Measurements from ENCODE around the gene DHRS2. TPM values are rescaled to one million over a fixed set of nuclear protein-coding genes. Genes with fewer than 3 reads are reported as not detected.

The DHRS2 gene
- total RNA-seq, 1 donor from 2014 or later: 0.20 TPM

DNA sequence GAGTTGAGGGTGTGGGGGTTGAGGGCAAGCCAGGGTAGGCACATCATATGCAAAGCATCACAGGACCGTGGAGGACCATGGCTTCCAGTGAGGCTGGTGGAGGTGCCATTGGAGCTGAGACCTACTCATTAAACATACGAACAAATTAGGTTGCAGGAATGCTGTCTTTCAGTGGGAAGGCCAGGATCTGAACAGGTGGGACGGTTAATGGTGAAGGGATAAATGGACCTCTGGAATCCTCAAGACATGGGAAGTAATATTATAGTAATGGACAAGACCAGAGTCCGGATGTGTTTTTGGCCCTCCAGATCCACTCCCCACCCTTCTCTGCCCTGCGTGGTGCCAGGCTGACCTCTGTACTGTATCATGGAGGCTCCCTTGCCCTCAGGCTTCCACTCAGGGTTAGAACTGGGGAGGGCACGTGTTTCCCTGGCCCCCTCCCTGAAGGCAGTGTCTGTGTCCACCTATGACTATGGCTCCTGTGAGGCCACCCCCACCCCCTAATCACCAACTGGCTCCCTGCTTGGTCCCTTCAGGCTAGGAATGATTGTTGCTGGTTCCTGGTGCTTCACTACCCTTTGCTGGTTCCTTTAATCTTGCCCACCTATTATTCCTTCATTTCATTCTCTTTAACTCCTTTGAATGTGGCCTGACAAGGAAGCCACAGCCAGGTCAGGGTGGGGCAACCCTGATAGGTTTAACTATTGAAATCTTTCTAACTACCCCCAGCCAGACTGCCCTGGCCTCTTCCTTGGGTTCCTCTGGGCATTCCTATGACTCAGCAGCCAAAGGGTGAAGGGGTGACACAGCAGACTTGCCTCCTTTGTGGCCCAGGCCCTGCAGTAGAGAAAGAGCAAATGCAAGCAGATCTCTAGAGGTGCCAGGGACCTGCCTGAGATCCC, 10.7 kb downstream of the DHRS2 start:
- no peak for DNase-seq (ENCODE audit: low read depth in 2 of 2)

DNA sequence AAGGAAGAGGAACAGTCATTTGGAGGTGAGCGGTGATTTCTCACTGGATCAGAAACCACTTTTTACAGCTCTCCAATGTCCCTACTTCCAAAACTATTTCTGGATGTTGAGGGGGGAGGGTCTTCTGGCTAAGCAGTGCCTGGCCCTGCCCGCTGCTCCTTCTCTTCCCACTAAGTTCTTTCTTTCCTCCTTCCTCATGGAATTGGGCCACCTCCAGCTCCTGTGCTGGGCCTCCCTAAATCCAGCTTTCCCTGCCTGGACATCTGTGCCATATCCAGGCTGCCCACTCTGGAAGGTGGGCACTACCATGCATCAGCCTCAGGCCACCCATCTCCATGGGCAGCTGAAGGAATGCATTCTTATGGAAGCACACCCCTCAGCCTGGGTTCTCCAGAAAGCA, 11.5 kb downstream of the DHRS2 start:
- no peak for DNase-seq (ENCODE audit: low read depth in 2 of 2)

DNA sequence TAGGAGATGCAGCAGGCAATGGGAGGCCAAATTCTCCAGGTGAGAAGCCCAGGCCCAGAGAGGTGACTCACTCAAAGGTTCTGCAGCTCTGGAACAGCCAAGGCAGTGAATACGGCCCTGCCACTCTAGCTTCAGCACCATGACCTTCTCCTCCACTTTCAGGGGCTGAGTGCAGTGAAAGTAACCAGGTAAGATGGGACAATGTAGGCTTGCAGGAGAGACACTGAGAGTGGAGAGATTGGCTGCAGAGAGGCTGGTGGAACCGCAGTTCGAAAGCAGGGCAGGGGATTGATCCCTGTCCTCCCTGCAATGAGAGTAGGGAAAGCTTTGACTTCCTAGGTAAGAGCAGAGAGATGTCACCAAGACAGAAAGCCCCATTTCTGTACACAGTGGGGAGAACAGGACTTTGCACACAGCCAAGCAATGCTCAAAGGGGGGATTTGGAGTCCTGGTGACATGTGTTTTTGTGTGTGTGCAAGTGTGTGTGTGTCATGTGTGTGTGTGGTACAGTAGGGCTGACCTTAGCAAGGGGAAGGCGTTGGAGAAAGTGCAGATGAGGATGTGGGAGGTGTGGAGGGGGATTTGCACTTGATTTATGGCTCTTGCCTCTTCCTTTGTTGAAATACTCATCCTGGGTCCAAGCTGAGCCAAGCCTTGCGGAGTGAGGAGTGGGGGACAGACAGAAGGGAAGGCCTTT, 12.7 kb downstream of the DHRS2 start:
- no peak for DNase-seq (ENCODE audit: low read depth in 2 of 2)

DNA sequence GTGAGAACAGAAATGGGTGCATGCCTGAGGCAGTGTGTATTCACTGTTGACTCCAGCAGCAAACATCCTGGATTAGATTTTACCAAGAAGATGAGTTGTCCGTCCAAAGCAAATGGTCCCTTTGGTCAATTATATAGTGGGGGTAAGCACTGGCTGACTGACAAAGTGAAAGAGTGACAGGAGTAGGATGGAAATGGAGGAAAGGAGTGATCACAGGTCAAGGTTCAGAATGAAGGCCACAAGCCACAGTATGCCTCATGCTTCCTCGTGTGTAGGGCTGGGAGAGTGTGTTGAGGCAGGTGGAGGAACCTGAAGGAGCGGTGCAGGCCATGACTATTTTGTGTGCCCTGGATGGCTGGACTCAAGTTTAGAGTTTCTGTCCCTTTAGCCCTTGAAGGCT, 14.3 kb downstream of the DHRS2 start:
- no peak for DNase-seq (ENCODE audit: low read depth in 2 of 2)

DNA sequence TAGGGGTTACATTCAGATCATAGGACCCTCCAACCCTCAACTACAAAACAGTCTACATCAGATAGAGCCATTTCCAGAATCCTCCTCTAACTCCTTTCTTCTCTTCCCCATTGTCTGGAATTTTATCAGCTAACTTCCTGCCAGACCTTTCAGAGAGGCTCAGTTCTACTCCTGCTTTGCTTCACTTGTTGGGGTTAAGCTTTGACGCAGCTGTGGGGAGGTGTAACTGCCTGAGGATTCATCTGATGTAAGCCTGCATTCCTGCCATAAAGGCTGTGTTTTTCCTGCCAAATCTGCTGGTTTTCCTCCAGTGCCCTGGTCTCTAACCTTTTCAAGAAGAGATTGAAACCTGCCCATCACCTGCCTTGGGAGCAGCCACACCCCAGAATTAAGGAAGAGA, 16.9 kb downstream of the DHRS2 start:
- DNase-seq (ENCODE audit: low read depth in 2 of 2): no peak

DNA sequence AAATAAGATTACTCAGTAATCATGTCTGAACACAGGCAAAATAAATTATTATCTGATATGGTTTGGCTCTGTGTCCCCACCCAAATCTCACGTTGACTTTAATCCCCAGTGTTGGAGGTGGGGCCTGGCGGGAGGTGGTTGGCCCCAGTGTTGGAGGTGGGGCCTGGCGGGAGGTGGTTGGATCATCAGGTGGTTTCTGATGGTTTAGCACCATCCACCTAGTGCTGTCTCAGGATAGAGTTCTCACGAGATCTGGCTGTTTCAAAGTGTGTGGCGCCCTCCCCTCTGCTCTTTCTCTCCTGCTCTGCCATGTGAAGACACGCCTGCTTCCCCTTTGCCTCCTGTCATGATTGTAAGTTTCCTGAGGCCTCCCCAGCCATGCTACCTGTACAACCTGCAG, 18.1 kb downstream of the DHRS2 start:
- DNase-seq (ENCODE audit: low read depth in 2 of 2): no peak

DNA sequence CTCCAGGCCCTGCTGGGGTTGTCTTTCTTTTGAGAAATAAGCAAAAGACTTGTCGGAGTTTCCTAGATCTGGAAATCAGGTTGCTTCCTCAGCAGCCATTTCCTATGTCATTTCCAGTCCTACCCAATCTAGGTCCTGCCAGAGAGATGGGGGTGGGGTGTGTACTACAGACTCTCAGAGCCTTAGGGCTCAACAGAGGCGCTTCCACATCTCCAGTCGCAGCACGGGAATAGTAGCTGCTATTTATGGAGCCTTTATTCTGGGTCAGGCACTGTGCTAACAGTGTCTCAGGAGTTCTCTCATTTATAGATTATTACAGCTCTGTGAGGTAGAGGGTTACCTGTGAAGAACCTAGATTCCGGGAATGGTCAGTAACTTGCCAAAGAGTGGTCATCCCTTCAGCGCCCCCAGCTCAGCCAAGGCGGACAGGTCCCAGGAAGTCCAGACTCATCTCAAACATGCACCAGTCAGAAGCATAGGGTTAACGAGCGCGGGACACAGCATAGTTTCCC, 21.9 kb downstream of the DHRS2 start:
- DNase-seq (ENCODE audit: low read depth in 2 of 2): no peak

DNA sequence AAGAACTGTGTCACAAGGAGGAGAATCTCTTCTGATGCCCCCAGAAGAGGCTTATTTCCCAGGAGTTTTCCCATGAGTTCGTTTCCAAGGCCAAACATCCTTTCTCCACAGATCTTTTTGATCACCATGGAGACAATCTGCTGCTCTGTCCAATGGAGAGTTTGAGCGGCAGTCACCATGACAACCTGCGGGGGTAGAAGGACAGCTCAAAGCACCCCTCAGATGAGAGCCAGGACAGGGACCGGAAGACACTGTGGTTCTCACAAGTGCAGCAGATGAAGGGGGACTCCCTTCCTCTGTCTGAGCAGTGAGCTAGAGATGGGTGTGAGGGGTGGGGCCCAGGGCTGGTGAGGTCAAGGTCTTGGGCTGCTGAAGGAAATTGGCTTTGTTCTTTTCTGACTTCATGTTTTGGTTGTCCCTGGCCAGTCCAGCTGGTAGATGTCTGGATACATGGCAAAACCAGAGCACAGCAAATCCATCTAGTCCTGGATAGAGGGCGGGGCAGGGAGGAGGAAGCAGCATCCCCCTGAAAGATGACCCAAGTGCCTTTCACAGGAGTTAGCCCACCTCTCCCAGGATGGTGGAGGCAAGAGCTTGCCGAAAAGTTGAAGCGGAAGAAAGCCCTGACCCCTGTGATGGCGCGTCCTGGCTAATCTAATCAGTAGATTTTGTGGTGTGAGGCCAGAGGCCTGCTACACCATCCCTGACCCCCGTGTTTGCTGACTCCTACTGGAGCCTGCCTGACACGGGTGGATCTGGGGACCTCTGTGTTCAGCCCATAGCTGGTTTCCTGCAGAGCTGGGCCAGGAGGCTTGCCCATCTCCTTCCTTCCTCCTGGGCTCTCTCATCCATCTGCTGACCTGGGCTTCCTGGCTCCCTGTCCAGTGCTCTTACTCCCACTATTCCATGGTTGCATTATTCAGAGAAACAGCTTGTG, 24.4 kb downstream of the DHRS2 start:
- no peak for DNase-seq (ENCODE audit: low read depth in 2 of 2)

DNA sequence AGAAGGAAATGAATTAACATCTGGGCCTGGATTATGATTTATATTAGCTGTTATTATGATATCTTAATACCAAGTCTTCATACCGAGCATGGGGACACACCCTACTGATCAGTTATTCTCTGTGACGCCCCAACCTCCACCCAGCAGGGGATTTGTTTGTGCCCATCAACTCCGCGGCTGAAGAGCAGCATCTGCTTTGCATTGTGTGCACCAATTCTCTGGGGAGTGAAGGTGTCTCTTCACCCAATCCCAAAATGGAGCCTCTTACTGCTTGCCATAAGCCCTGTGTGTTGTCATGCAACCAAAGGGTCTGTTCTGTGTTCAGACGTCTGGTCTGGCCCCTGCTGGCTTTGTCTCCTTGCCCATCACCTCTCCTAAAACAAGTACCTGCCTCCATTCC, 25.4 kb downstream of the DHRS2 start:
- no peak for DNase-seq (ENCODE audit: low read depth in 2 of 2)

DNA sequence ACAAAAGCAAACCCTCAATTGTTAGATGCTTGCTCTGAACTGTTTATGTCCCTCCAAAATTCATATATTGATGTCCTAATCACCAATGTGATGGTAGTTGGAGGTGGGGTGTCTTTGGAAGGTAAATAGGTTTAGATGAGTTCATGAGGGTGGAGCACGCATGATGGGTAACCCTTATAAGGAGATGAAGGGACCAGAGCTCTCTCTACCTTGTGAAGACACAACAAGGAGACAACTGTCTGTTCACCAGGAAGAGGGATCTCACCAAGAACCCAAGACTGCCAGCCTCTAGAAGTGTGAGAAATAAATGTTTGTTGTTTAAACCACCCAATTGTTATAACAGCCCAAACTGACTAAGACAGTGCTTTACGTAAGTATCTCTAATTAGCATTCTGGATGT, 27.0 kb downstream of the DHRS2 start:
- no peak for DNase-seq (ENCODE audit: low read depth in 2 of 2)

DNA sequence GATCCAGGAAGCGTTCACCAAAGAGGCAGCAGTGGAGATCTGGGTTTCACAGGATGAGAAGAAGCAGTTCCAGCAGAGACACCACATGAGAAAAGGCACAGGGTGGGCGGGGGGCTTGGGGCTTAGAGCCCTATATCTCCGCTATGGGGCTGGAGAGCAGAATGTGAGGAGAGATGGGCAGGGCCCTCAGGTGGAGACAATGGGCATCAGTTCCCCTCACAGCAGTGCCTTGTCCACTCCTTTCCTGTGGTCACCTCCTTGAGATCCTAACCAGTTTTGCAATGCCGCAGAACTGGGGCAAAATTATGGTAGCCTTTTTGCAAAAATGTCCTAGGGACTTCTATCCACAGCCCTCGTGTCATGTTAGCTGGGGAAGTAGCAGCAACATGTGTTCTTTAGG, 27.5 kb downstream of the DHRS2 start:
- no peak for DNase-seq (ENCODE audit: low read depth in 2 of 2)

DNA sequence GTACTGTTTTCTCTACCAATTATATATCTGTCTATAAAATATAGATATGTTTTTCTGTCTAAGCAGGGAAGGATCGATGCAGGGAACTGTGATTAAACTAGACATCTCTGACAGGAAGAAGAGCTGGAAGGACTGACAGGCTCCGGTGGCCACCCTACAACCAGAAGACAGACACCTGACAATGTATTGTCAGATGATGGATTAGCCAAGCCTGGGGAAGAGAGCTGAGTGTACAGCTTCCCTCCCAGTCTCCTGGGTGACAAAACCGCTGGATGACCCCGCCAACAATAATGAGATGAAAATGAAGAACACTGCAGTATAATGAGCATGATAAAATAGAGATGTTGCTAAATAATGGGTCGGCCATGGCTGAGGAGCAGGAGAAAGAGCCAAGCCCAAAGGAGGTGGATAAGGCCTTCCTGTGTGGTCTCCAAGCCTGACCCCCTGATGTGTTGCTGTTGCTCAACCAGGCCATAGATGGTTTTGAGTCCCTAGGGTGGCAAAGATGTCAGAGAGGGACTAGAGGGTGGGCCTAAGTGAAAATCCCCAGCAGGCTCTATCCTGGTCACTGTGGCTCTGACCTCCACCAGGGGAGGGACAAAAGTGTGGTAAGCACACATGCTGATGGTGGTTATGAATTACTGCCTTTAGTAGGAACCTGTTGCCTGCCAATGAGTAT, 28.2 kb downstream of the DHRS2 start:
- DNase-seq (ENCODE audit: low read depth in 2 of 2): no peak

DNA sequence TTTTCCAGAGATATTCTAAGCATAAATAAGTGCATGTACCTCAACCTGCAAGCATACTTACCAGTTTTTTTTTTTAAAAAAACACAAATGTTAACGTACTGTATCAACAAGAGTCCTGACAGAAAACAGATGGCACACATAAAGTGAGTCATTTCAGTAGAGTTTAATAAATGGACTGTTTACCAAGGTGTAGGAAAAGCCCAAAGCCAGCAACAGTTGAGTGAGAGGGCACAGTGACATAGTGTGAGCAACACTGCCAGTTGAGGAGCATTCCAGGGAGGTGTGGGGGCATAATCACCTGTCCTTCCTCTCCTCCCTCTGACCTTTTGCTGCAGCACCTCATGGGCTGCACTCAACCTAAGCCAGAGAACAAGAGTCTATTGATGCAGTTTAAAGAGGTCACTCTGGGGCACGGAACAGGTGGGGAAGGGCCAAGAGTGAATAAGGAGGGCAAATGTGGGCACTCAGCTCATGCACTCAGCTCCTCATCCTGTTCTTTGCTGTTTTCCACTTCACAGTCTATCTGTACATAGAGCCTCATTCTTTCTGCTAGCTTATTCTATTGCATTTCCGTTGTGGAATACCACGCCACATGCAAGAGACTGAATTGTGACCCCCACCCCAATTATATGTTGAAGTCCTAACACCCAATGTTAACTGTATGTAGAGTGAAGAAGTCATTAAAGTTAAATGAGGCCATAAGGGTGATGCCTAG, 29.3 kb downstream of the DHRS2 start:
- DNase-seq (ENCODE audit: low read depth in 2 of 2): no peak

DNA sequence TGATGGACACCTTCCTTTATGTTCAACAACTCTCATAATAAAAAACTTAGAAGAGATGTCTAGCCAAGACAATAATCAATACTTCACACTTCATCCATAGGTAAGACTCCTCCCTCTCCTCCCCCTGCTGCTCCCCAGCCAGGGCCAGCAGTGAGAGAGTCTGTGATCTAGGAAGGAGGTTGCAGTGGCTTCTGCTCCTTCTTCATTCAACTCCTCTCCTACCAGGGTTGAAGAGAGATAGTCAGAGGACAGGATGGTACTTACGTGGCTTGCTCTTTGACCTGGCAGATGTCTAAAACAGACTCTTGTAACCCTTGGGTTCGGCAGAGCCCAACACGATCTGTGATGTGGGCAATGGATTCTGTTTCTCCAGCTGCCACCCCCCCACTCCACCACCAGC, 31.0 kb downstream of the DHRS2 start:
- DNase-seq (ENCODE audit: low read depth in 2 of 2): no peak

DNA sequence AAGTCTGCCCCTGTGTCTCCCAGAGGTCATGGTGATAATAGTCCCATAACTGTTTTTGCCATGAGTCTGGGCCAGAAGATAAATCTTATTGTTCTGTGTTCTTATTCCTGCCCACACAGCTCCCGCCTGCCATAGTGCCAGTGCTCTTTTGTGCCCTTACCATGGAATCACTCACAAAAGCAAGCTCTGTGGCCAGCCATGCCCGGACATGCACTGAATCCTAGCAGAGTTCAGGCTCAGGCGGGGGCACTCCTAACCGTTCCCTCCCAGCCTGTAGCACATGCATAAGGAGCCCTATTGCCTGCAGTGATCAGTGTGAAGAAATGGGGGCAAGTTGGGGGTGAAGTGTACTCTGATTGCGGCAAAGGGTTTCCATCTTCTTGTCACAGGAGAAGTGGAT, 33.3 kb downstream of the DHRS2 start:
- DNase-seq (ENCODE audit: low read depth in 2 of 2): no peak

DNA sequence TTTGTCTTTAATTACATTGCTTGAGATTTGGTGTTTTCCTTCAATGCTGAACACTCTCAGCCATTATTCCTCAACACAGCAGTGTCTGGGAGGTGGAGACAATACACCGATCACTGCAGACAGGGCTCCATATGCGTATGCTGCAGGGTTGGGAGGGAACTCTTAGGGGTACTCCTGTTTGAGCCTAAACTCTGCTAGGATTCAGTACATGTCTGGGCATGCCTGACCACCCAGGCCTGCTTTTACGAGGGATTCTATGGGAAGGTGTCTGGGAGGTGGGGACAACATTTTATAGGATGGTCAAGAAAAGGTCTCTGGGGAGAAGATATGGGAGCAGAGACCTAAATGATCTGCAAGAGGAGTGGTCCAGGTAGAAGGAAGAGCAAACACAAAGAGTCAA, 34.3 kb downstream of the DHRS2 start:
- DNase-seq (ENCODE audit: low read depth in 2 of 2): no peak

DNA sequence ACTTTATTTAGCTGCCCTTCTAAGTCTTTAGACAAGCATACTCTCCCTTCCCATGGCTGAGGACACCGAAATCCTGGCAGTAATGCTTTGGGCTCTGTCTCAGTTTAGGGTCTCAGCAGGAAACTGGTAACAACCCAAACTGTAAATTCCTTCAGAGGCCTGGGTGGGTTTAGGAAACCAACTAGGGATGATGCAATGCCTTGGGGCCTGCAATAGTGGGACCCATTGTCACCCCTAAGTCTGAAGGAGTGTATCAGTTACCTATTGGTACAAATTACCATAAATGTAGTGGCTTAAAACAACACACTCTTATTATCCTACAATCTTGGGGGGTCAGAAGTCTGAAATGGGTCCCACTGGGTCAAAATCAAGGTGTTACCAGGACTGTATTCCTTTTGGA, 36.0 kb downstream of the DHRS2 start:
- no peak for DNase-seq (ENCODE audit: low read depth in 2 of 2)

DNA sequence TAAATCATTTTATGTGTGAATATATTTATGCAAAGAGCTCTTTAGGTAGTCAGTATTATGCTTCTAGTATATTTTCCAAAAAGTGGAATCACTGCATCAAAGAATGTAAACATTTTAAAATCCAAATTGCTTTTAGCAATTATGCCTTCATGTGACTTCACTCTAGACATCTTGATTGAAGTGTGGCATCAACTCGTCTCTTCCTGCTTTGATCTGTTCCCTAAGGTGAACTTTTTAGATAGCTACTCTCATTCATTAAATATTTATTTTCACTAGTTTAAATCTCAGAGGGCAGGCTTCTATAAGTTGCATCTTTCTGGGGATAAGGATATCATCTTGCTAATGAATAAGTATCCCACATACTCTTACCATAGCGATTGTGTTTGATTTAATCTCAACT, 39.2 kb downstream of the DHRS2 start:
- no peak for DNase-seq (ENCODE audit: low read depth in 2 of 2)

DNA sequence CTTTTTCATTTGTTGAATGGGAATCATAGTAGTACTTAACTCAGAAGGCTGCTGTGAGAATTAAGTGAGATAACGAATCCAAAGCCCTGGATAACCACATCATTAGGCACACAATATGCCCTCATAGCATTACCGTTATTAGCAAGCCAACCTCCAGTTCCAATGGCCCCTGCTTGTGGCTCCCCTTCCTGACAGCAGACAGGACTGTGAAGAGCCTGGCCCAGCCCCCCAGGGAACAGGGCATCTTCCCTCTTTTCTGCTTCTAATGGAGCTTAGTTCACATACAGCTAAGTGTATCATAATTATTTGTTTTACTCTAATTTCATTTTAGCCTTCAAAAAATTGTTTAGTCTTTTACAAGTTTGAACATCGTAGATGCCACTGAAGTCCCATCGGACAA, 39.7 kb downstream of the DHRS2 start:
- DNase-seq (ENCODE audit: low read depth in 2 of 2): no peak

DNA sequence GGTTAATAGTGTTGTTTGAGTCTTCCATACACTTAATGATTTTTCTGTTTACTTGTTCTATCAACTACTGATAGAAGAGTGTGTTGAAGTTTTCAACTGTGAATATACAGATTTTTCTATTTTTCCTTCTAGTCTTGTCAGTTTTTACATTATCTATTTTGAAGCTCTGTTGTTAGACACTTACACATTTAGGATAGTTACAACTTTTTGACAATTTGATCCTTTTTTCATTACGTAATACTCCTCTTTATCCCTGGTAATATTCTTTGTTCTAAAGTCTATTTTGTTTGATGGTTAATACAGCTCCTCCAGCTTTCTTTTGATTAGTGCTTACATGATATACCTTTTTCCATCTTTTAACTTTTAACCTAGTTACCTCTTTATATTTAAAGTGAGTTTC, 45.2 kb downstream of the DHRS2 start:
- DNase-seq (ENCODE audit: low read depth in 2 of 2): no peak

Measured in lung microvascular endothelial cell (primary cell).